CD4-positive, alpha-beta T cell (primary cell): ENCODE data around the gene BCAR3. TPM values are rescaled to one million over a fixed set of nuclear protein-coding genes. Genes with fewer than 3 reads are reported as not detected.

Experiments
- ATAC-seq: fragments of 200-7000 bp; cut with Tn5 transposase; one replicate; pipeline ENCODE4 v1.10.0; 2022; ENCODE audit warnings: mild to moderate bottlenecking; ENCODE audit not compliant: poor library complexity
- CTCF ChIA-PET: fragments of 350-600 bp; sonication (Branson Sonifier 250); formaldehyde crosslinking; loops from one replicate; lab custom pipeline; 2021; ENCODE audit warnings: antibody characterized with exemption, inconsistent platforms; lab: Charles Lee
- POLR2A ChIA-PET: fragments of 350-600 bp; sonication (Branson Sonifier 250); formaldehyde crosslinking; loops from one replicate; lab custom pipeline; 2021; ENCODE audit warnings: antibody characterized with exemption, inconsistent platforms; lab: Charles Lee
- DNase-seq, 14 experiments: peaks; one replicate each; pipeline ENCODE4 v3.0.0-alpha.2; 2013 to 2020; ENCODE audit warnings: mixed read lengths in 2 of 14
- H3K27ac ChIP-seq, 2 donors: one replicate each; pipeline versions ENCODE4 v1.5.1 to v1.7.0; 2013; ENCODE audit warnings: low read length in 2 of 2, low read depth in 1 of 2, mild to moderate bottlenecking in 1 of 2
- H3K27me3 ChIP-seq, 2 experiments: 1 replicate in 1 of 2; 2 replicates in 1 of 2; pipeline versions ENCODE4 v1.6.1 to v1.7.0; 2013; ENCODE audit warnings: low read length in 2 of 2, control low read depth in 1 of 2, mild to moderate bottlenecking in 1 of 2, moderate library complexity in 1 of 2; ENCODE audit not compliant: insufficient read depth in 2 of 2, control insufficient read depth in 1 of 2
- H3K36me3 ChIP-seq: one replicate; pipeline ENCODE4 v1.6.1; 2013; ENCODE audit warnings: low read length, control low read depth; ENCODE audit not compliant: insufficient read depth
- H3K4me1 ChIP-seq: one replicate; pipeline ENCODE4 v1.6.1; 2013; ENCODE audit warnings: low read length, control low read depth; ENCODE audit not compliant: insufficient read depth
- H3K4me3 ChIP-seq: one replicate; pipeline ENCODE4 v1.5.1; 2013; ENCODE audit warnings: mild to moderate bottlenecking, low read length, moderate library complexity
- H3K9me3 ChIP-seq, 2 experiments: 1 replicate in 1 of 2; 2 replicates in 1 of 2; pipeline versions ENCODE4 v1.6.1 to v1.7.0; 2013; ENCODE audit warnings: low read length in 2 of 2, mild to moderate bottlenecking in 2 of 2, control low read depth in 1 of 2, moderate library complexity in 1 of 2; ENCODE audit not compliant: control insufficient read depth in 1 of 2, insufficient read depth in 1 of 2
- H3K27ac Mint-ChIP-seq: one replicate; pipeline ENCODE4 v1.8.0; 2020; ENCODE audit warnings: mixed read lengths
- H3K27me3 Mint-ChIP-seq: one replicate; pipeline ENCODE4 v1.8.0; 2021; ENCODE audit warnings: mixed read lengths
- H3K36me3 Mint-ChIP-seq: one replicate; pipeline ENCODE4 v1.8.0; 2021; ENCODE audit warnings: low read depth, mixed read lengths
- H3K4me1 Mint-ChIP-seq: one replicate; pipeline ENCODE4 v1.8.0; 2021; ENCODE audit warnings: low read depth, mixed read lengths
- H3K4me3 Mint-ChIP-seq: one replicate; pipeline ENCODE4 v1.8.0; 2020; ENCODE audit warnings: mild to moderate bottlenecking, mixed read lengths
- H3K9me3 Mint-ChIP-seq: one replicate; pipeline ENCODE4 v1.8.0; 2020; ENCODE audit warnings: mixed read lengths
- CTCF ChIP-seq: fragments of 200-600 bp; IDR thresholded peaks from one replicate; pipeline ENCODE4 v1.8.0; 2022; ENCODE audit warnings: antibody characterized with exemption, mild to moderate bottlenecking
- intact Hi-C, 2 experiments: fragments of 100-400 bp; cut with DNase I in 1 of 2; cut with micrococcal nuclease in 1 of 2; formaldehyde crosslinking; loops; one replicate each; pipeline versions ENCODE4 v1.15.1 to v1.9.0; 2023 to 2025; cut with DNase I, micrococcal nuclease
- total RNA-seq, 174 experiments: library from RNA in 2 of 174; stranded (reverse) in 2 of 174; gene quantifications; one replicate each; pipeline ENCODE4 v1.2.3 and lab custom pipeline; 2021 to 2026

The BCAR3 gene
- total RNA-seq, 2 experiments from 2014 or later: 0.47 to 0.92 TPM

GRCh38 chr1:93631626-93632365 is 49.8 kb downstream of the BCAR3 start:
- no peak for TF ChIP-seq CTCF
- ChIA-PET CTCF (no interaction called here), POLR2A (no interaction called here)
- no peak overlapping the region for H3K4me3 Mint-ChIP-seq
- intact Hi-C loops: loop anchor here in 1 of 2 experiments (5.0 kb wide), 2 partner anchors 194 to 406 kb away; no protein-coding TSS in a partner anchor
- DNase-seq (no peak), ATAC-seq (no peak)
- H3K4me3 ChIP-seq: no peak overlapping the region
- no peaks in the 10 kb centered on the region for H3K36me3 ChIP-seq
- H3K9me3 ChIP-seq: no peaks in the 10 kb centered on the region
- H3K27ac Mint-ChIP-seq: no peak overlapping the region
- H3K4me1 ChIP-seq: no peaks in the 10 kb centered on the region
- no peaks in the 10 kb centered on the region for H3K27me3 ChIP-seq
- no peak overlapping the region for H3K27ac ChIP-seq
- H3K27me3 Mint-ChIP-seq: no peaks in the 10 kb centered on the region
- H3K36me3 Mint-ChIP-seq: no peaks in the 10 kb centered on the region
- H3K9me3 Mint-ChIP-seq: no peaks in the 10 kb centered on the region
- no peaks in the 10 kb centered on the region for H3K4me1 Mint-ChIP-seq

GRCh38 chr1:93630168-93630567 is 51.5 kb downstream of the BCAR3 start:
- Mint-ChIP-seq H3K27me3 (no peaks in the 10 kb centered on the region), H3K4me1 (no peaks in the 10 kb centered on the region), H3K9me3 (no peaks in the 10 kb centered on the region), H3K4me3 (no peak overlapping the region), H3K27ac (no peak overlapping the region), H3K36me3 (no peaks in the 10 kb centered on the region)
- Histone ChIP-seq H3K36me3 (no peaks in the 10 kb centered on the region), H3K27me3 (no peaks in the 10 kb centered on the region), H3K27ac (no peak overlapping the region), H3K4me3 (no peak overlapping the region), H3K9me3 (no peaks in the 10 kb centered on the region), H3K4me1 (no peaks in the 10 kb centered on the region)
- DNase-seq: no peak
- TF ChIP-seq CTCF: no peak
- ATAC-seq: no peak
- intact Hi-C loops: loop anchor here in 1 of 2 experiments (1.0 to 5.0 kb wide), 4 partner anchors 193 to 407 kb away; no protein-coding TSS in a partner anchor
- ChIA-PET POLR2A (interaction anchor here (1.1 to 1.6 kb wide), 4 partner anchors 11 to 279 kb away, joined by 3 to 19 read pairs (median 12); partner anchors contain the start of gene GCLM), CTCF (interaction anchor here (0.6 to 3.6 kb wide), 13 partner anchors 184 to 834 kb away, joined by 3 to 40 read pairs (median 4); partner anchors contain the start of genes DNTTIP2 and GCLM)

- Histone ChIP-seq H3K4me1 (no peaks in the 10 kb centered on the region), H3K27ac (no peak overlapping the region), H3K36me3 (no peaks in the 10 kb centered on the region), H3K27me3 (no peaks in the 10 kb centered on the region), H3K9me3 (no peaks in the 10 kb centered on the region), H3K4me3 (no peak overlapping the region)
- ChIA-PET POLR2A (interaction anchor here (1.1 to 1.6 kb wide), 6 partner anchors 10 to 551 kb away, joined by 3 to 19 read pairs (median 4); partner anchors contain the start of genes DNTTIP2, GCLM and MTF2), CTCF (interaction anchor here (0.6 to 3.6 kb wide), 15 partner anchors 11 to 834 kb away, joined by 3 to 40 read pairs (median 4); partner anchors contain the start of genes DNTTIP2 and GCLM)
- Mint-ChIP-seq H3K27me3 (no peaks in the 10 kb centered on the region), H3K4me1 (no peaks in the 10 kb centered on the region), H3K27ac (no peak overlapping the region), H3K36me3 (no peaks in the 10 kb centered on the region), H3K9me3 (no peaks in the 10 kb centered on the region), H3K4me3 (no peak overlapping the region)
- peak; percentile 90 for TF ChIP-seq CTCF
- DNase-seq: peak in 11 of 14 experiments; percentile 9 to 80 (median 33)
- ATAC-seq: peak; percentile 88
- intact Hi-C loops: loop anchor here (1.0 to 10.0 kb wide), 14 partner anchors 184 to 1595 kb away; partner anchors contain the start of gene GCLM (in 2 of the 2)
Observed at GRCh38 chr1:93629101-93630059, 52.3 kb downstream of the BCAR3 start.
